ENCODE results near the gene RAB27B.
"Not testable (repeated sequence)": the region's sequence is repeated elsewhere in the genome, so short reads cannot be mapped to it uniquely, and the experiment has no call there.

RAB27B gene

DNA sequence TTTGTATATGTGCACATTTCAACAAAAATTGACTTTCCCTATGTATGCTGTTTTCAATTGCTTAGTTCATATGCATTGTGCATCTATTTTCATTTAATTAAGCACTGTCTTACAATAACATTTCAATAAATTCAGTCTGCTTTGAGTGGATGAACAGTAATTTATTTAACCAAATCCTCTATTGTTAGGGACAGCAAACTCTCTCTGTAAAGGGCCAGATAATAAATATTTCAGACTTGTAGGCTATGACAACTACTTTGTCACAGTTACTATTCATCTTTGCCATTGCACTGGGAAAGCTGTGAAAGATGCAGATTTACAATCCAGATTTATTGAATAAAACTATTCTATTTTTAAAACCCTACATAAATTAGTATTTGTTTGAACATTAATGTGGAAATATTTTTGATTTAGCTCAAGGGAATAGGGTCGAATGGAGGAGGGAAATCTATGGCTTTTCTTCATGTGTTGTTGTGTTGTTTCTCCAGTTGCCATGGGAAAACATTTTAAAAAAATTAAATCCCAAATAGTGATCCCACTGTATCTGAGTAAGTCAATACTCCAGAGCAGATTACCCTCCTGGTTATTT lies 14.2 kb upstream of the RAB27B start:
- DNase-seq (ENCODE audit: low read depth in 2 of 2, low spot score in 1 of 2), result no peak

DNA sequence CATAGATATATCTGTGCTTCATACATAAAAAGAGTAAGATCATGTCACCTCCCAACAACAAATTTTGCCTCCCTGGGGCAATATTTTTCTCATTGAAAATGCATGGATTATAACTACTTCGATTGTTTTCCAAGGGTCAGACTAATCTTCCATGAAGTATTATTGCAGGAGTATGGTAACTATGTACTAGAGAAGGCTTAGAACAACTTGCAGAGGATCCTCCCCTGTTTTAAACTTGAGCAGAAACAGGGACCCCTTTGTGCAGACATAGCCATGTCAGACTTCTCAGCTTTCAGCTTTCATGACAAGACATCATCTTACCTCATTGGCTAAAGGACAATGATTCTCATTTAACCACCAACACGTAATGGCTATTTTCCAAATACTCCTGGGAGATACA lies 13.2 kb upstream of the RAB27B start:
- DNase-seq (ENCODE audit: low read depth in 2 of 2, low spot score in 1 of 2), result no peak

DNA sequence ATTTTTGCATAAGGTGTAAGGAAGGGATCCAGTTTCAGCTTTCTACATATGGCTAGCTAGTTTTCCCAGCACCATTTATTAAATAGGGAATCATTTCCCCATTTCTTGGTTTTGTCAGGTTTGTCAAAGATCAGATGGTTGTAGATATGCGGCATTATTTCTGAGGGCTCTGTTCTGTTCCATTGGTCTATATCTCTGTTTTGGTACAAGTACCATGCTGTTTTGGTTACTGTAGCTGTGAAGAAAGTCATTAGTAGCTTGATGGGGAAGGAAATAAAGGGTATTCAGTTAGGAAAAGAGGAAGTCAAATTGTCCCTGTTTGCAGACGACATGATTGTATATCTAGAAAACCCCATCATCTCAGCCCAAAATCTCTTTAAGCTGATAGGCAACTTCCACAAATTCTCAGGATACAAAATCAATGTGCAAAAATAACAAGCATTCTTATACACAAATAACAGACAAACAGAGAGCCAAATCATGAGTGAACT lies 7.4 kb upstream of the RAB27B start:
- DNase-seq (ENCODE audit: low read depth in 2 of 2, low spot score in 1 of 2), result not testable (repeated sequence)

DNA sequence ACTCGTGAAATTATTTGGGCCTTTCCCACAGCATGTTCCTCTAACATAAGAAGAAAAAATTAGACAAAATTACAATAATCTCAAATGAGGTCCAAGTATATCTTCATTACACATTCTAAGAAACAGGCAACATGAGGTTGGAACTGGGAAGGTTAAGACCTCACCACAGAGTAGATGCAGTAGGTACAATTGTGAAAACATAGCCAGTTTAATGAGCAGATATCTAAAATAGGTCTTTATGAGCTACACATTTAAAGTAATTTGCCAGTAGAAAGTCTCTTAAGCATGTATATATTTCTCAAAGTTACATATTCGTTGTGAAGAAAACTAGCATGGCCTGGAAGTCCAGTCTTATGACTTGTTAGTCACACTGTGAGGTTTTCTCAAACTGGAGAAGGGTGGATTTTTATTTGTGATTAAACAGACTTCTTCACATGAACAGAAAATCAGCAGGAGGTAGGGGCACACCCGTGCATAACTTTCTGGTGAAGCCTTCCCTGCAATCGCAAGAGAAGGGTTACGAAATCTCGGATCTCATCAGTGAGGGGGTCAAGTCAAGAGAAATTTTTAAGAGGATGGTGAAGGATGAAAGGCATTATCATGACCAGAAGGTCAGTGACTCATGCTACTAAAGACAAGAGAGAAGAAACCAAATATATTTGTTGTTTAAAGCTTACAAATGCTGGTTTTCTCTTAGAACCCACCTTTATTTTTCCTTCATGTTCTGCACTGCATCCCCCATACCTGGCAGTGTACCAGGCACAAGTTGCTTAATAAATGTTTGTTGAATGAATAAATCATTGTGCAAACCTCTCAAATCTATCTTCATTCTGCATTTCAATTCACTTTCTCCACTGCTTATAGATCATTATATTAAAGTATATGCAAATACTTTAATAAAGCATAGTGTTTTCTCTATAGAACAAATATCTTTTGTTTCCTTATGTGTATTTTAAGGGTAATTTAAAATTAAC lies 5.1 kb upstream of the RAB27B start:
- DNase-seq (ENCODE audit: low read depth in 2 of 2, low spot score in 1 of 2), result no peak

DNA sequence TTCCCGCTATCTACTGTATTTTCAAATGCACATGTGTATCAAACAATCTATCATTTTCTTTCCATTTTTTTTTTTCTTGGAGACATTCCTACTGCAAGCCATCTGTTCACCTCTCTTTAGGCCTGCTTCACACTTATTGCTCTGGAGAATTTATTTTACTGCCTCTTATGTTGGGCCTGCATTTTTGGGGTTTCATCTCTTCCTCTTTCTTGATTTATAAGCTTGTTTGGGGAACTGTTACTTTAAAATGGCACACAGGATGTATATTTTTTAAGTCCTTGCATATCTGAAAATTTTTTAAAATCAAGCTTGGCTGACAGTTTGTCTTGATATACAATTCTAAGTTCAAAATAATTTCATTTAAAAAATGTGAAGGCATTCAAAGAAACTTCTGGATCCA lies 3.5 kb upstream of the RAB27B start:
- DNase-seq (ENCODE audit: low read depth in 2 of 2, low spot score in 1 of 2), result no peak

DNA sequence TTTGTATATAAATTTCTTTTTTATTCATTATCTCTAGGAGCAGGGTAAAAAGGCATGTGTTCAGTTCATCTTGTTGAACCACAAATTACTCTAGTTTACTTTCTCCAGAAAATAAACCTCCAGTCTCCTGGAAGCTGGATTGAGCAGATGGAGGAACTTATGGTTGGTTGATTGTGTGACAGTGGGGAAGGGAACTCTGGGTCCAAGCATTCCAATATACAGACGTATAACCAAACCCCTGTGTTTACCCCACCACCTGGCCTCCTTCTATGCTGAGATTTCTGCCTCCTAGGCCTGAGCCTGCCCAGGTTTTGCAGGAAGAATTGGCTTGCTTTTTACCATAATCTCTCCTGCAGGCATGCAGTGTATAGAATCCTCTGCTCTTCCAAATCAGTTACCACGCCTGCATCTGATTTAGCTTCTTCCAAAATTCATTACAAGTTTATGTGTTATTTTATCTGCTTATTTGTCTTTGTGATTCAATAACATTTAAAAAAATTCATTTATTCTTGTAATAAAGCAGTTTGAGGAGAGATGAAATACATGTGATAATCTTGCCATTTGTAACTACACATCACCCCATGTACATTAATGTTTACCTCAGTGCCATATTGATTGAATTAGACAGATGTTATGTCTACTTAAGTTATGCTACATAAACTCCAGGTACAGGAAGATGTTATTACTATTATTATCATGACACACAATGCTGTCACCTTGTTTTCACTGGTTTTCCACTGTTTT lies 2.5 kb upstream of the RAB27B start:
- no peak for DNase-seq (ENCODE audit: low read depth in 2 of 2, low spot score in 1 of 2)

DNA sequence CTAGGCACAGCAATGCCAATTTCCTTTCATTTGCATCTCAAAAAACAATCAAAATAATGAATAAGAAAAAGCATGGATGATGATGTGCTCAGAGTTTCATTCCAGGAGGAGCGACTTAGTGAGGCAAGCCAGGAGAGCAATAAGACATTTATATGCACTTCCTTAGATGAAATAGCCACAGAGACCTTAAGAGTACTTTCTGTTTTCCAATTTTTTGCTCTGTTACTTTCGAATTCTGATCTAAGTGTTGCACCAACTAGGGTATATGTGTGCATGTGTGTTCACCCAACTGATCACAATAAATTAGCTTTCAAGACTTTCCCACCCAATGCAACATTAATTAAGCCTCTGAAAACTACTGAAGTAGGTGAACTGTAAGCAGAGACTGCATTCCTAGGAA lies 709 bp downstream of the RAB27B start:
- no peak for DNase-seq (ENCODE audit: low read depth in 2 of 2, low spot score in 1 of 2)

DNA sequence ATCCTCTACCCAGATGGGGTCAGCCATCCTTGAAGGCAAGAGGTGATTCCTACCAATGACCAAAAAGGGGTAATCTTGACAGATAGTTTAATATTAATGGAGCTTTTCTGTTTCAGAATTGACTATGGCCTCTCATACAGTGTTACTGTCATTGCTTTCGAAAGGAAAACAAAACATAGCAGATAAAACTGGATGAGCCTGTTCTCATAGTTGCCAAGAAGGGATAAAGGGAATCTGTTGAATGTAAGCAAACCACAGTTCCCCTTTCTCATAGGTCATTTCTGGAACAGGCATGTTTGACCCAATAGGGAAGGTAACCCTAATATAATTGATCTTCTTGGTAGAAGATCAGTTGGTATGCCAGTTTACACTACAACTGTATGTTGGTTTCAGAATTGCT lies 1.6 kb downstream of the RAB27B start:
- no peak for DNase-seq (ENCODE audit: low read depth in 2 of 2, low spot score in 1 of 2)

DNA sequence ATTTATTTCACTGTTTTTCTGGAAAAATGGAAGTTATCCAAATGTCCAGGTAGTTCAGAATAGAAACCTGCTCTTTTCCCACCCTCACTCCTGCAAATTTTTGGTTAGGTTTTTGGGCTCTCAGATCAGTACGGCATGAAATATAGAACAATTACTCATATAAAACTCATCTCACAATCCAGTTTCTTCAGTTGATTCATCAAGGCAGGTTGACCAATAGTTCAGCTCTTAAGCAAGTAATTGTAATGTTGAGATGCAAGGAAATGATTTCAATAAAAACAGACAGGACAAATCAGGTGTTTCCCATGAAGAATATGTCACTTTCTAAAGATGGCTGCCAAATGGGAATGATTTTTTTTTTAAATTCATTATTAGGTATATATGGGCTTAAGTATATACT lies 2.0 kb downstream of the RAB27B start:
- no peak for DNase-seq (ENCODE audit: low read depth in 2 of 2, low spot score in 1 of 2)

DNA sequence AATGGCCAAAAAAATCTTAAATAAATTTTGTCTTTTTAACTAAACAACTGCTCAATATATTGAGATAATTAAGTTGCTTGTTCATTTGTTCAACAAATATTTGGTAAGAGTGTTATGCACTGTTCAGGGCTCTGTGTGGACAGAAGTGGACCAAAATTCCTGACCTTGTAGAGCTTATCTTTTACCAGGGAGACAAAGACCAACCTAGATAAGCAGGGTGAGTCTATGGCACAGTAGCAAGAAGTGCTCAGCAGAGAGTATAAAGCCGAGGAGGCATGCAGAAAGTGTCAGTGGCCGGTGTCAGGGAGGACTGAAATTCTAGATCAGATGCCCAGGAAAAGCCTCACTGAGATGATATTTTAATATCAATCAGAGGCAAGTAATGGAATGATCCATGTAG lies 2.6 kb downstream of the RAB27B start:
- no peak for DNase-seq (ENCODE audit: low read depth in 2 of 2, low spot score in 1 of 2)

DNA sequence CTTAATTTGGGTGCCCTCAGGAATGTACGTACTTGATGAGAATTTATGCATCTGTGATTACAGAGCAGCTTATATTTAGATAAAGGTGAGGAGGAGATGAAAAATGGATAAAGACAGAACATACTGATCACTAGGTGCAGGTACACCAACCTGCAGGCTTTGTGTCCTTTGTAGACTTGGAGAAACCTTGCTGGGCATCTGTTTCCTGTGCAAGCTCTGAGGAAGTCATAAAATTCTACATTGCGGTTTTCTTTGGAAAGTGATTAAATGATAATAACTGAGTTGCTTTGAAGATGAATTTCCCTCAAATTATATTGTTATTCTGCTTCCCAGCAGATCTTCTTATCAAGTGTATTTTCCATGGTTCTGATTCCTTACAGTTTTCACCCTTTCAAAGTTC lies 7.7 kb downstream of the RAB27B start:
- DNase-seq (ENCODE audit: low read depth in 2 of 2, low spot score in 1 of 2), result no peak

DNA sequence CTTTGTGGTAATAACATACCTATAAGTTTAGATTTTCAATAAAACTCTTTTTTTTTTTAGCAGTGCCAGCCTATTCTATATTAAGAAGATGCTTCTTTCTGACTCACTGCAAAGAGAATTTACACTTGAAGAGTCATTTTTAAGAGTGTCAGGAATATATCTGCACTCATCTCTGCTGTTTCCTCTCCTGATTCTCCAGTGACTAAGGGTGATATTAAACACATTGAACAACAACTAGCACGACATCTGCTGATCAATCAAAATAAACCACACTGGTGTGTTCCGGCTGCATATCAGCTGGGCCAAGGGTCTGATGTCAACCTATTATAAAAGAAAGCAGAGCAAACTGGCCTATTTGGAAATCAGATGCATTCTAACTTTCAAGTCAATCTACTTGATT lies 15.0 kb downstream of the RAB27B start:
- DNase-seq (ENCODE audit: low read depth in 2 of 2, low spot score in 1 of 2), result no peak

DNA sequence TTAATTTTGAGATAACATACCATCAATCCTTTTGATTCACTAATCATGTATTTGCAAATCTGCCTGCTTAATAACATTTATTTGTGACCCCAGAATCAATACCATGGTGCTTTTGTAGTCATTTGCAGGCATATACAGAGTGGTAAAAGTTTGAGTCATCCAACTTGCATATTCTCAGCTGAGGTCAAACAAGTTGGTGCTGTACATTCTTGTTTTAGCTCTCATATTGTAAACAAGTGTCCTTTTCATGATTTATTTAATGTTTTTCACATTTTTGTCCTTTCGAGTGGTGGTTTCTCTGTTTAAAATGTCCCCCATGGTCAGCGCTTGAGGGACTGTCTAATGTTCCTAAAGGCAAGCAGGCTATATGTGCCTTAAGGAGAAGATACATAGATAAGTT lies 17.5 kb downstream of the RAB27B start:
- DNase-seq (ENCODE audit: low read depth in 2 of 2, low spot score in 1 of 2), result no peak

DNA sequence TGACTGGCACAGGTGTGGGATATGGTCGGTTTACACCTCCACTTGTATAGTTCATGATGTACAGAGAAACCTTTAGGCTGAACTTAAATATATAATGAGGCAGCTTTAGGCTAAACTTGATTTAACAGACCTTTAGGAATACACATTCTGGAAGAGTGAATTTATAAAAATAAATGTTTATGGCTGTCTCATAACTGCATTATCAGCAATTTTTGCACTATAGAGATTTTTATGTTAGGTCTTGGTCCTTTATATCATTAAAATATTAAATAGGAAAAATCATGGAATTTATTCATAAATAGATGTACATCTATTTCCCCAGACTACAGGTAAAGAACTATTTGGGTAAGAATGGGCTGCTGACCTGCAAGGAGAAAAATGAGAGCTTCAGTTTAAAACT lies 19.8 kb downstream of the RAB27B start:
- no peak for DNase-seq (ENCODE audit: low read depth in 2 of 2, low spot score in 1 of 2)

DNA sequence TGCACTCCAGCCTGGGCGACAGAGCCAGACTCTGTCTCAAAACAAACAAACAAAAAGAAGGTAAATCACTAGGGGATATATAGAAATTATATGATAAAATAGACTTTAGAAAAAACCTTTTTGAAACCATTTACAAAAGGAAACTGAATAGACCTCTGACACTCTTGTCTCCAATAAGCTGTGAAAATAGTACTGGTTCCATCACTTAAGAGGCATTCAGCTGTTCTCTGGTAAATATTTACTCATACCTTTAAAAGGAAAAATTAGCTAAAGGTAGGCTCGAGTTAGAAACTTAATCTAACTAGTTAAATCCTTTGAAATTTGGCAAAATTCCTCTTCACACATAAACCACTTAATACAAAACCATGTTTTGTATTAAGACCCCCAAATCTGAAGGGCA lies 21.4 kb downstream of the RAB27B start:
- no peak for DNase-seq (ENCODE audit: low read depth in 2 of 2, low spot score in 1 of 2)

DNA sequence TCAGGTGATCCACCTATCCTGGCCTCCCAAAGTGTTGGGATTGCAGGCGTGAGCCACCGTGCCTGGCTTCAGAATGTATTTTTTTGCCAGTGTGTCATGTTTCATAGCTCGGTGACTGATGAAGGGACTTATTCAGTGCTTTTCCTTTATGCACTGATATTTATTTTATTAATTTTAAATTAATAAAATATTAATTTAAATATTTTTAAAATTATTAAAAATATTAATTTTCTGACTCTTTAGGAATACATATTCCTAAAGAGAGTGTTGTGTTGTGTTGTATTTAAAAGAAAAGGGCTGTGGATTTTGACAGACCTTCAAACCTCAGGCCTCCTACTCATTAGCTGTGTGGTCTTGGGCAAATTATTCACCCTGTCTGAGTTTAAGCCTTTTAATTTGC lies 22.3 kb downstream of the RAB27B start:
- DNase-seq (ENCODE audit: low read depth in 2 of 2, low spot score in 1 of 2), result no peak

DNA sequence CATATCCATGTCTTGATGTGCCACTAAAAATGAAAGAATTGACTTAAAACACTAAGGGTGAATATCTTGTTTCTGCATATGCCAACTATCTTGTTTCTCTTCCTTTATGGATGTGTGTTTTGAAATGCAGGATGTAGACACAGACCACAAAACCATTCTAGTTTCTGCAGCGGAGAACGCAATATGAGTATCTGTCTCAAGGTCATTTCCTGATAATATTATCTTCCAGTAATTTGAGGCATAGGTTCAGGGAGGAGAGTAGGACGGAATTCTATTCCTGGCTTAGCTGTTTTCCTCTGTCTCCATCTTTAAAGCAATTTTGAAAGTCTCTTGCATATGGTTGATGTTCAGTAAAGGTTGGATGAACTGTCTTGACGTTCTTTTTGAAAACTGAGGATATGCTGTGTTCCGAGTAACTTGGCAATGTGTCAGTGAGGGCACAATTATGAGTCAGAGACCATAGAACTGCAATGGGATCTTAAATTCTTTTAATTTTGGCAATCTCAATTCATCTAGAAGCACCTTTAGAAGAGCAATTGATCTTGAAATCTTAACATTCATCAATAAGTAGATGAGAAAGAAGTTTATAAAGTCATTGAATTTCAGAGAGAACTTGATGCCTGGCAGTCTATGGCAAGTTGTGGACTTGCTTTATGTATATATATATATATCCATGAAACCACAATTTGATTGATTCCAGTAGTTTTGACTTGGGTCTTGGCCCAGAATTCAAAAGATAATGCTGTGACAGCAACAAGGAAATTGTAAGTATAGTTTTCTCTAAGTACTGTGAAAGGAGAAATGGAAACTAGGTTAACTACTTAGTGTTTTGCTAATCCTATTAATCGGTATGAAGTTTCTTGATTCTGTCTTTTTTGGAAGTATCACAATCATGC lies 24.8 kb downstream of the RAB27B start:
- no peak for DNase-seq (ENCODE audit: low read depth in 2 of 2, low spot score in 1 of 2)

DNA sequence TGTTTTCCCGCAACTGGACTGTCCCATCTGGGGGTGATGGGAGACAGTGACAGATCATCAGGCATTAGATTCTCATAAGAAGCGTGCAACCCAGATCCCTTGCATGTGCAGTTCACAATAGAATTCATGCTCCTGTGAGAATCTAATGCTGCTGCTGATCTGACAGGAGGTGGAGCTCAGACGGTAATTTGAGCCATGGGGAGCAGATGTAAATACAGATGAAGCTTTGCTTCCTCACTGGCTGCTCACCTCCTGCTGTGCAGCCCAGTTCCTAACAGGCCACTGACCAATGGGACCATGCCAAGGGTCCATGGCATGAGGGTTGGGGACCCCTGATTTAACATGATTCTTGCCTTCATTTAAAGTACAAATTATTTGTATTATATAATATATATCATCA lies 26.8 kb downstream of the RAB27B start:
- DNase-seq (ENCODE audit: low read depth in 2 of 2, low spot score in 1 of 2), result not testable (repeated sequence)

DNA sequence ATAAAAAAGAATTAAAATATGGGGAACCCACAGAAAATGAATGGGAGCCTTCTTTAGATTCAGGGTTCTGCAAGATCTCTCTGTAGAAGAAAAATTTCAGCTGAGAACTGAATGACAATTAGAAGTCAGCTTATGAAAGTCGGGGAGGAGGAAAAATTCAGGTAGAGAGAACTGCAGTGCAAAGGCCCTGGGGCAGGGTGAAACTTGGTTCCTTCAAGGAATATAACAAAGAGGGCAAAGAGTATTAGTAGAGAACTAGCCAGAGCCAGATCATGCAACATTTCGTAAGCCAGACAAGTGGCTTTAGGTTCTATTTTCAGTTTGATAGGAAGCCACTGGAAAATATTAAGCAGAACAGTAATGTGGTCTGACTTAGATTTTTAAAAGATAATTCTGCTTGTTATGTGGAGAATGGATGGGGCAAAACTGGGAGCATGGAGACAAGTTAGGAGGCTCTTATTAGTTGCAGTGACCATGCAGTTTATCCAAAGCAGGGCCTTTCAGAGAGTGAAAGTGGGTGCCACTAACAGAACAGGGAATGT lies 27.9 kb downstream of the RAB27B start:
- no peak for DNase-seq (ENCODE audit: low read depth in 2 of 2, low spot score in 1 of 2)

DNA sequence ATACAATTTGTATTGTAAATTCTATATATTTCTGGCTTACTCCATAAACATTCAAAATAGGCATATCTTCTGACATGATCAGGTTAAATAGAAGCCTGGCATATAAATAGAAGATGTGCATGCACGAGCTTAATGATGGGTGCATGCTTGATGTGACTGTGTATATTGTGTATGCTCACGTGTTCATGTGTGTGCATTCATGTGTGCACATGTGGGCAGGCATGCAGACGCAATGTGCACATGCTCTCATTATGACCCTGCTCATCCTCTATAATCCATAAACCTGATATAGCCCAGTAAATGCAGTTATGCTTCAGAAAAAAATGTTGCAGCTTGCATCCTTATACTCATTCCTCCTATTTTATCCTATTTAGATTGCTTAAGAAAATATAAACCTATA lies 29.2 kb downstream of the RAB27B start:
- no peak for DNase-seq (ENCODE audit: low read depth in 2 of 2, low spot score in 1 of 2)

Measured in stimulated activated CD8-positive, alpha-beta memory T cell treated with anti-CD3 and anti-CD28 coated beads, Interleukin-4, amount 100 ng/mL, for 1 hour (primary cell).